Measurements from ENCODE around the gene C2CD5. TPM values are rescaled to one million over a fixed set of nuclear protein-coding genes. Genes with fewer than 3 reads are reported as not detected.

The C2CD5 gene
- total RNA-seq, 1 experiment from 2014 or later, result 22.9 TPM

DNA sequence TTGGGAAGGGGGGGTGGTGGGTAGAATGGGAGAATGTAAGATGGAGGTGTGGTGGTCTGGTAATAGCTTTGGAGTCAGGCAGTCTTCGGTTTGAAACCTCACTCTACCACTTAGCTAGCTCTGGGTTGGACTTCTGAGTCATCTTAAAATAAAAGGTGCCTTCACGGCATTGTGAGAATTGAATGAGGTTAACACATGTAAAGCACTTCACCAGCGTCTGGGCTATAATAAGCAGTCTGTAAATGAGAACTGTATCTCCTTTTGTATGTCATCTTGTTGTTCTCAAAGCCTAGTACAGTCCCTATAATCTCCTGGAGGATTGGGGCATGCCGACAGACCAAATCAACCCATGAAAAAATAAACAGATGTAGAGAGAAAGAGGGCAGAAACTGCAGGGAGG lies 11.2 kb downstream of the C2CD5 start:
- ATAC-seq, result no peak
- Histone ChIP-seq H3K4me3 (replicated peaks in 1 of 2; ENCODE audit: low read depth in 1 of 2, low read length in 2 of 2) (no peak overlapping the region), H3K9me2 (ENCODE audit: insufficient read depth) (no peaks in the 10 kb centered on the region), H3K27ac (ENCODE audit: low read depth, low read length) (no peak overlapping the region), H4K20me1 (ENCODE audit: insufficient read depth) (no peaks in the 10 kb centered on the region), H3K9me3 (ENCODE audit: control insufficient read depth in 1 of 2, insufficient read depth in 1 of 2, low read depth in 1 of 2, low read length in 2 of 2) (peaks cover 3 to 4% of the 10 kb centered on the region in 2 experiments; a peak in 2 of 4 replicates), H3K27me3 (ENCODE audit: insufficient read depth, low read length) (no peaks in the 10 kb centered on the region), H3K4me2 (ENCODE audit: low read length) (no peak overlapping the region), H3K36me3 (ENCODE audit: control insufficient read depth in 1 of 2, insufficient read depth in 2 of 2, low read length in 2 of 2) (peaks cover 6 to 23% of the 10 kb centered on the region in 2 experiments; a peak in 1 of 4 replicates), H2AFZ (ENCODE audit: low read depth, low read length, poor library complexity, severe bottlenecking) (no peak overlapping the region), H3K79me2 (ENCODE audit: insufficient read depth, low read length) (peaks cover 6% of the 10 kb centered on the region), H3K9ac (ENCODE audit: low read length) (no peak overlapping the region), H3K4me1 (ENCODE audit: control insufficient read depth in 1 of 2, insufficient read depth in 2 of 2, low read length in 2 of 2) (no peaks in the 10 kb centered on the region)
- no peak for DNase-seq (ENCODE audit: low read depth, low spot score)
- intact Hi-C loops (cut with micrococcal nuclease), result no loop called here
- no TSS peak for BruUV-seq (replicated peaks)
- ChIA-PET POLR2A (no interaction called here), RAD21 (ENCODE audit: low non-redundant PET in 1 of 2, low total read pairs in 2 of 2, uncharacterized antibody in 2 of 2, unreplicated experiment in 2 of 2) (no interaction called here), CTCF (no interaction called here)
- TF ChIP-seq CEBPB (IDR thresholded peaks at IDR 0.05; ENCODE audit: low read depth) (no peak), EGR1 (IDR thresholded peaks at IDR 0.05; ENCODE audit: low read depth) (no peak)
- TF ChIP-seq, protein P1, sequence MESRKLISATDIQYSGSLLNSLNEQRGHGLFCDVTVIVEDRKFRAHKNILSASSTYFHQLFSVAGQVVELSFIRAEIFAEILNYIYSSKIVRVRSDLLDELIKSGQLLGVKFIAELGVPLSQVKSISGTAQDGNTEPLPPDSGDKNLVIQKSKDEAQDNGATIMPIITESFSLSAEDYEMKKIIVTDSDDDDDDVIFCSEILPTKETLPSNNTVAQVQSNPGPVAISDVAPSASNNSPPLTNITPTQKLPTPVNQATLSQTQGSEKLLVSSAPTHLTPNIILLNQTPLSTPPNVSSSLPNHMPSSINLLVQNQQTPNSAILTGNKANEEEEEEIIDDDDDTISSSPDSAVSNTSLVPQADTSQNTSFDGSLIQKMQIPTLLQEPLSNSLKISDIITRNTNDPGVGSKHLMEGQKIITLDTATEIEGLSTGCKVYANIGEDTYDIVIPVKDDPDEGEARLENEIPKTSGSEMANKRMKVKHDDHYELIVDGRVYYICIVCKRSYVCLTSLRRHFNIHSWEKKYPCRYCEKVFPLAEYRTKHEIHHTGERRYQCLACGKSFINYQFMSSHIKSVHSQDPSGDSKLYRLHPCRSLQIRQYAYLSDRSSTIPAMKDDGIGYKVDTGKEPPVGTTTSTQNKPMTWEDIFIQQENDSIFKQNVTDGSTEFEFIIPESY (IDR thresholded peaks at IDR 0.05; ENCODE audit: extremely low read depth, insufficient replicate concordance, low read length), result no peak
- TF ChIP-seq, protein P2, sequence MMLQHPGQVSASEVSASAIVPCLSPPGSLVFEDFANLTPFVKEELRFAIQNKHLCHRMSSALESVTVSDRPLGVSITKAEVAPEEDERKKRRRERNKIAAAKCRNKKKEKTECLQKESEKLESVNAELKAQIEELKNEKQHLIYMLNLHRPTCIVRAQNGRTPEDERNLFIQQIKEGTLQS (IDR thresholded peaks at IDR 0.05), result no peak
- TF ChIP-seq, protein P3, sequence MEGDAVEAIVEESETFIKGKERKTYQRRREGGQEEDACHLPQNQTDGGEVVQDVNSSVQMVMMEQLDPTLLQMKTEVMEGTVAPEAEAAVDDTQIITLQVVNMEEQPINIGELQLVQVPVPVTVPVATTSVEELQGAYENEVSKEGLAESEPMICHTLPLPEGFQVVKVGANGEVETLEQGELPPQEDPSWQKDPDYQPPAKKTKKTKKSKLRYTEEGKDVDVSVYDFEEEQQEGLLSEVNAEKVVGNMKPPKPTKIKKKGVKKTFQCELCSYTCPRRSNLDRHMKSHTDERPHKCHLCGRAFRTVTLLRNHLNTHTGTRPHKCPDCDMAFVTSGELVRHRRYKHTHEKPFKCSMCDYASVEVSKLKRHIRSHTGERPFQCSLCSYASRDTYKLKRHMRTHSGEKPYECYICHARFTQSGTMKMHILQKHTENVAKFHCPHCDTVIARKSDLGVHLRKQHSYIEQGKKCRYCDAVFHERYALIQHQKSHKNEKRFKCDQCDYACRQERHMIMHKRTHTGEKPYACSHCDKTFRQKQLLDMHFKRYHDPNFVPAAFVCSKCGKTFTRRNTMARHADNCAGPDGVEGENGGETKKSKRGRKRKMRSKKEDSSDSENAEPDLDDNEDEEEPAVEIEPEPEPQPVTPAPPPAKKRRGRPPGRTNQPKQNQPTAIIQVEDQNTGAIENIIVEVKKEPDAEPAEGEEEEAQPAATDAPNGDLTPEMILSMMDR (IDR thresholded peaks at IDR 0.05 in 2 of 3, conservative IDR thresholded peaks at IDR 0.05 in 1 of 3; ENCODE audit: borderline replicate concordance in 1 of 3, insufficient read depth in 1 of 3, low read depth in 2 of 3, low read length in 2 of 3), result no peak
- TF ChIP-seq, protein P4, sequence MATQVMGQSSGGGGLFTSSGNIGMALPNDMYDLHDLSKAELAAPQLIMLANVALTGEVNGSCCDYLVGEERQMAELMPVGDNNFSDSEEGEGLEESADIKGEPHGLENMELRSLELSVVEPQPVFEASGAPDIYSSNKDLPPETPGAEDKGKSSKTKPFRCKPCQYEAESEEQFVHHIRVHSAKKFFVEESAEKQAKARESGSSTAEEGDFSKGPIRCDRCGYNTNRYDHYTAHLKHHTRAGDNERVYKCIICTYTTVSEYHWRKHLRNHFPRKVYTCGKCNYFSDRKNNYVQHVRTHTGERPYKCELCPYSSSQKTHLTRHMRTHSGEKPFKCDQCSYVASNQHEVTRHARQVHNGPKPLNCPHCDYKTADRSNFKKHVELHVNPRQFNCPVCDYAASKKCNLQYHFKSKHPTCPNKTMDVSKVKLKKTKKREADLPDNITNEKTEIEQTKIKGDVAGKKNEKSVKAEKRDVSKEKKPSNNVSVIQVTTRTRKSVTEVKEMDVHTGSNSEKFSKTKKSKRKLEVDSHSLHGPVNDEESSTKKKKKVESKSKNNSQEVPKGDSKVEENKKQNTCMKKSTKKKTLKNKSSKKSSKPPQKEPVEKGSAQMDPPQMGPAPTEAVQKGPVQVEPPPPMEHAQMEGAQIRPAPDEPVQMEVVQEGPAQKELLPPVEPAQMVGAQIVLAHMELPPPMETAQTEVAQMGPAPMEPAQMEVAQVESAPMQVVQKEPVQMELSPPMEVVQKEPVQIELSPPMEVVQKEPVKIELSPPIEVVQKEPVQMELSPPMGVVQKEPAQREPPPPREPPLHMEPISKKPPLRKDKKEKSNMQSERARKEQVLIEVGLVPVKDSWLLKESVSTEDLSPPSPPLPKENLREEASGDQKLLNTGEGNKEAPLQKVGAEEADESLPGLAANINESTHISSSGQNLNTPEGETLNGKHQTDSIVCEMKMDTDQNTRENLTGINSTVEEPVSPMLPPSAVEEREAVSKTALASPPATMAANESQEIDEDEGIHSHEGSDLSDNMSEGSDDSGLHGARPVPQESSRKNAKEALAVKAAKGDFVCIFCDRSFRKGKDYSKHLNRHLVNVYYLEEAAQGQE (IDR thresholded peaks at IDR 0.05; ENCODE audit: low read depth), result no peak
